ENCODE measurements around the gene RGS7BP.

GRCh38 chr5:64462391-64462790, 43.4 kb upstream of the RGS7BP start:
- TF ChIP-seq CTCF (IDR thresholded peaks at IDR 0.05) (no peak), EZH2phosphoT487 (IDR thresholded peaks at IDR 0.05) (no peak), EZH2 (IDR thresholded peaks at IDR 0.05) (no peak)
